NT2/D1 (cell line): ENCODE data around the gene RUNX3.

Source experiments
- DNase-seq: peaks from one replicate; pipeline ENCODE4 v3.0.0-alpha.2; 2011; ENCODE audit warnings: low read depth, low spot score
- H3K27me3 ChIP-seq: 2 replicates; pipeline ENCODE4 v1.6.0; 2011; ENCODE audit warnings: mild to moderate bottlenecking; ENCODE audit not compliant: insufficient read length, insufficient read depth
- H3K36me3 ChIP-seq: 2 replicates; pipeline ENCODE4 v1.6.1; 2011; ENCODE audit warnings: mild to moderate bottlenecking, low read length, mixed read lengths; ENCODE audit not compliant: insufficient read depth, insufficient read length
- H3K4me1 ChIP-seq: 2 replicates; pipeline ENCODE4 v1.5.1; 2011; ENCODE audit not compliant: insufficient read depth, insufficient read length
- H3K4me3 ChIP-seq: 2 replicates; pipeline ENCODE4 v1.5.1; 2011; ENCODE audit warnings: low read depth; ENCODE audit not compliant: insufficient read length
- H3K9ac ChIP-seq: 2 replicates; pipeline ENCODE4 v1.6.0; 2011; ENCODE audit warnings: low read depth; ENCODE audit not compliant: insufficient read length
- H3K9me3 ChIP-seq: 2 replicates; pipeline ENCODE4 v1.5.1; 2011; ENCODE audit warnings: mild to moderate bottlenecking, low read length; ENCODE audit not compliant: insufficient read depth
- SUZ12 ChIP-seq: IDR thresholded peaks from 2 replicates; pipeline ENCODE4 v1.6.1; 2011; ENCODE audit not compliant: insufficient read length, insufficient read depth; ENCODE audit errors: extremely low read depth
- YY1 ChIP-seq: IDR thresholded peaks from 2 replicates; pipeline ENCODE4 v1.6.1; 2011; ENCODE audit not compliant: insufficient read length, insufficient read depth
- ZNF274 ChIP-seq: IDR thresholded peaks from 2 replicates; pipeline ENCODE4 v1.6.1; 2011; ENCODE audit warnings: mild to moderate bottlenecking, low read depth, low read length

The RUNX3 gene

DNA sequence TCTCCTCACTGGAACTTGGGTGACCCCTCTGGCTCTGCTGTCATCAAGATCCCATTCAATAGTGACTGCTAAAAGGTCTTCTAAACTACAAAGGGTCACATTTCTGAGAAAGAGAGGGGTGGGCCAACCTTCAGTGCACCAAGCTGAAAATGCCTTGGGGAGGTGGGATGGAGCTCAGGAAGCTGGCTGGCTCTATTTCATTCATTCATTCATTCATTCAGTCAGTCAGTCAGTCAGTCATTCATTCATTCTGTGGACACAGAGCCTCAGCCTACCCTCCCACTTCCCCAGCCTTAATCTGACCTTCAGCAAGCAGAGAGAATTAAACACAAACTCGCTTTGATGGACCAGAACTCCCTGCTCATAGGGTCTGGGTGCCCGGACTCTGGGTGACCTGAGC is 11.7 kb downstream of the RUNX3 start:
- DNase-seq = no peak
- H3K4me1 ChIP-seq = peaks cover 23% of the 10 kb centered on the region
- no peak overlapping the region for H3K9ac ChIP-seq
- H3K36me3 ChIP-seq = peaks cover 81% of the 10 kb centered on the region
- no peaks in the 10 kb centered on the region for H3K9me3 ChIP-seq
- no peaks in the 10 kb centered on the region for H3K27me3 ChIP-seq
- H3K4me3 ChIP-seq = no peak overlapping the region
- TF ChIP-seq SUZ12 = no peak
- no peak for TF ChIP-seq ZNF274
- TF ChIP-seq YY1 = no peak

DNA sequence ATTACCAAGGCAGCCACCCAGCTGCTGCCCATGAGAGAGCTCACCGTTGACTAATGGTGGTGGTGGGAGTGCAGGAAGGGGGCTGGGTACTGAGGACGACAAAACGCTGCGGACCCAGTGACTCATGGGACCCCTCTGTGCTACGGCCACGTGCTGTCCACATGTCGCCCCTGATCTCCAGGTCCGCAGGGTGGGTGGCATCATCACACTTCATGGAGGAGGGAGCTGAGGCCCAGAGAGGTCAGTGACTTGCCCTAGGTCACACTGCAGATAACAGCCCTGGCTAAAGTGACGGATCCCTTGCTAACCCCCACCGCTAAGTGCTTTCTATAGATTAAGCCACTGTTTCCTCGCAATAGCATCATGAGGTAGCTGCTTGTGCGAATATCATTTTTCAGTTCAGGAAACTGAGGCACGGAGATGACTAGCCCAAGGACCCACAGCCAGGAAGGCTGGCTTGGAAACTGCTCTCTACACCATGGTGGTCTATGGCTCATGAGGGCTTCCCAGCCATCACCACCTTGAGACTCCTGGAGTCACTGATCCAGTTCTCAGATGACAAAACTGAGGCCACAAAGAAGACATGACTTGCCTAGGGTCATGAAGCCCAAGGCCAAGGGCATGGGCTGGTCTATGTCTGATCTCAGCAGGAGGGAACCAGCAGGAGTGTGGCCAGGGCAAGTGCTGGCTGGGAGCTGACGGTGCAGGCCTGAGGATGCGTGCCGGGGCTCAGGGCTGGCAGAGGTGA is 12.6 kb downstream of the RUNX3 start:
- H3K4me3 ChIP-seq = no peak overlapping the region
- TF ChIP-seq SUZ12 = no peak
- TF ChIP-seq ZNF274 = no peak
- TF ChIP-seq YY1 = no peak
- H3K9ac ChIP-seq = no peak overlapping the region
- H3K27me3 ChIP-seq = no peaks in the 10 kb centered on the region
- H3K36me3 ChIP-seq = peaks cover 82% of the 10 kb centered on the region
- no peaks in the 10 kb centered on the region for H3K9me3 ChIP-seq
- DNase-seq = no peak
- peaks cover 19% of the 10 kb centered on the region for H3K4me1 ChIP-seq

GRCh38 chr1:24915816-24916602 is 14.1 kb downstream of the RUNX3 start:
- Histone ChIP-seq H3K4me3 (no peak overlapping the region), H3K4me1 (peaks cover 31% of the 10 kb centered on the region), H3K27me3 (no peaks in the 10 kb centered on the region), H3K36me3 (peaks cover 89% of the 10 kb centered on the region), H3K9ac (peak overlapping the region; percentile 13), H3K9me3 (no peaks in the 10 kb centered on the region)
- DNase-seq = no peak
- no peak for TF ChIP-seq ZNF274
- no peak for TF ChIP-seq SUZ12
- no peak for TF ChIP-seq YY1

- peaks cover 79% of the 10 kb centered on the region for H3K36me3 ChIP-seq
- H3K4me1 ChIP-seq = peaks cover 37% of the 10 kb centered on the region
- H3K9ac ChIP-seq = no peak overlapping the region
- no peaks in the 10 kb centered on the region for H3K27me3 ChIP-seq
- TF ChIP-seq ZNF274 (no peak), SUZ12 (no peak), YY1 (no peak)
- H3K4me3 ChIP-seq = no peak overlapping the region
- DNase-seq = no peak
- no peaks in the 10 kb centered on the region for H3K9me3 ChIP-seq
These were observed 15.6 kb downstream of the RUNX3 start for GRCh38 chr1:24914226-24915069.

GRCh38 chr1:24913616-24914225 is 16.4 kb downstream of the RUNX3 start:
- Histone ChIP-seq H3K4me3 (no peak overlapping the region), H3K4me1 (peaks cover 40% of the 10 kb centered on the region), H3K27me3 (no peaks in the 10 kb centered on the region), H3K9ac (no peak overlapping the region), H3K36me3 (peaks cover 76% of the 10 kb centered on the region), H3K9me3 (no peaks in the 10 kb centered on the region)
- DNase-seq = no peak
- TF ChIP-seq SUZ12 (no peak), YY1 (no peak), ZNF274 (no peak)

DNA sequence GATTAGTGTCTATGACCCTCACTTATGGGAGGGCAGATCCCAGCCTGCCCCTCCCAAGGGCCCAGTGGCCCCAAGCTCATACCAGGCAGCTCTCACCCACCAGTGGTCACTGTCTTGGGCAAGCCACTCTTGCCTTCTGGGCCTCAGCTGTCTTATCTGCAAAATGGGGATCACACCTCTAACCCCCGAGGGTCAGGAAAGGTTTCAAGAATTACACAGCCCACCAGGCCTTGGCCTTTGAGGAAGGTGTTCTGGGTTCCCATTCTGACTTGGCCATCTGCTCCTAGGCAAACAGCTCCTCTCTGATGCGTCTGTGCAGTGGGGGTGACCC is 16.8 kb downstream of the RUNX3 start:
- peaks cover 42% of the 10 kb centered on the region for H3K4me1 ChIP-seq
- no peak for DNase-seq
- no peak for TF ChIP-seq ZNF274
- TF ChIP-seq SUZ12 = no peak
- TF ChIP-seq YY1 = no peak
- H3K9me3 ChIP-seq = no peaks in the 10 kb centered on the region
- H3K36me3 ChIP-seq = peaks cover 76% of the 10 kb centered on the region
- no peak overlapping the region for H3K9ac ChIP-seq
- H3K4me3 ChIP-seq = no peak overlapping the region
- no peaks in the 10 kb centered on the region for H3K27me3 ChIP-seq
